Neural cell (in vitro differentiated cells): Measurements from ENCODE around the gene SNX32. TPM values are rescaled to one million over a fixed set of nuclear protein-coding genes. Genes with fewer than 3 reads are reported as not detected.

Source experiments
- H2AFZ ChIP-seq: fragments of 200-600, 300-800 bp; sonication (generic), shearing (Covaris generic); 2 replicates; pipeline ENCODE4 v1.6.0; 2014; ENCODE audit warnings: low read depth, mild to moderate bottlenecking, antibody characterized with exemption, low read length, moderate library complexity
- H3F3A ChIP-seq: fragments of 200-600 bp; shearing (Covaris generic); 2 replicates; pipeline ENCODE4 v1.6.1; 2016; ENCODE audit warnings: mild to moderate bottlenecking, moderate library complexity, mixed read lengths, antibody characterized with exemption, low read length; ENCODE audit not compliant: insufficient read depth, poor library complexity, severe bottlenecking
- H3K27ac ChIP-seq: fragments of 200-600, 300-800 bp; sonication (generic), shearing (Covaris generic); 2 replicates; pipeline ENCODE4 v1.5.1; 2014; ENCODE audit warnings: mild to moderate bottlenecking, low read length, moderate library complexity
- H3K27me3 ChIP-seq: fragments of 300-800, 200-600 bp; sonication (generic), shearing (Covaris generic); 2 replicates; pipeline ENCODE4 v1.6.0; 2014; ENCODE audit warnings: mild to moderate bottlenecking, low read depth, low read length, moderate library complexity; ENCODE audit not compliant: insufficient read depth
- H3K36me3 ChIP-seq: fragments of 300-800, 200-600 bp; sonication (generic), shearing (Covaris generic); 2 replicates; pipeline ENCODE4 v1.5.1; 2014; ENCODE audit warnings: mild to moderate bottlenecking, antibody characterized with exemption, low read length, moderate library complexity; ENCODE audit not compliant: insufficient read depth
- H3K4me2 ChIP-seq: fragments of 300-800, 200-600 bp; sonication (generic), shearing (Covaris generic); 2 replicates; pipeline ENCODE4 v1.6.0; 2014; ENCODE audit warnings: mild to moderate bottlenecking, low read length
- H3K4me3 ChIP-seq: fragments of 300-800, 200-600 bp; sonication (generic), shearing (Covaris generic); 2 replicates; pipeline ENCODE4 v1.5.1; 2014; ENCODE audit warnings: mild to moderate bottlenecking, low read length, moderate library complexity
- H3K79me2 ChIP-seq: fragments of 200-600 bp; shearing (Covaris generic); replicated peaks from 2 replicates; pipeline ENCODE4 v1.6.0; 2014; ENCODE audit warnings: mild to moderate bottlenecking, low read length, moderate library complexity; ENCODE audit not compliant: insufficient read depth
- H3K9ac ChIP-seq: fragments of 300-800, 200-600 bp; sonication (generic), shearing (Covaris generic); 2 replicates; pipeline ENCODE4 v1.6.1; 2016; ENCODE audit warnings: mild to moderate bottlenecking, low read length, mixed read lengths
- H3K9me2 ChIP-seq: fragments of 200-600 bp; shearing (Covaris generic); 2 replicates; pipeline ENCODE4 v1.6.1; 2016; ENCODE audit warnings: mild to moderate bottlenecking, low read length, mixed read lengths; ENCODE audit not compliant: insufficient read depth
- H3K9me3 ChIP-seq: fragments of 200-600, 300-800 bp; sonication (generic), shearing (Covaris generic); 2 replicates; pipeline ENCODE4 v1.6.1; 2016; ENCODE audit warnings: mild to moderate bottlenecking, mixed run types, low read length, moderate library complexity, mixed read lengths
- H4K20me1 ChIP-seq: fragments of 200-600 bp; shearing (Covaris generic); 2 replicates; pipeline ENCODE4 v1.6.1; 2016; ENCODE audit warnings: mild to moderate bottlenecking, mixed run types; ENCODE audit not compliant: insufficient read depth
- EP300 ChIP-seq: fragments of 450-650 bp; conservative IDR thresholded peaks from 2 replicates; pipeline ENCODE4 v1.6.1; 2014; ENCODE audit warnings: antibody characterized with exemption, mild to moderate bottlenecking, moderate library complexity; ENCODE audit not compliant: poor library complexity, severe bottlenecking
- EZH2 ChIP-seq: fragments of 200-600, 300-800 bp; shearing (Covaris generic), sonication (generic); IDR thresholded peaks from 2 replicates; pipeline ENCODE4 v1.6.1; 2014; ENCODE audit warnings: antibody characterized with exemption, low read length, borderline replicate concordance, mild to moderate bottlenecking; ENCODE audit not compliant: insufficient read depth, poor library complexity, severe bottlenecking
- MXI1 ChIP-seq: fragments of 450-650 bp; conservative IDR thresholded peaks from 2 replicates; pipeline ENCODE4 v1.6.1; 2014; ENCODE audit warnings: antibody characterized with exemption, mild to moderate bottlenecking; ENCODE audit not compliant: poor library complexity, severe bottlenecking
- POLR2AphosphoS5 ChIP-seq: IDR thresholded peaks from 2 replicates; pipeline ENCODE4 v1.6.1; 2012
- RAD21 ChIP-seq: fragments of 450-650 bp; conservative IDR thresholded peaks from 2 replicates; pipeline ENCODE4 v1.6.1; 2014; ENCODE audit warnings: antibody characterized with exemption, mild to moderate bottlenecking, moderate library complexity
- SMC3 ChIP-seq: fragments of 450-650 bp; conservative IDR thresholded peaks from 2 replicates; pipeline ENCODE4 v1.6.1; 2014; ENCODE audit warnings: antibody characterized with exemption, mild to moderate bottlenecking, moderate library complexity; ENCODE audit not compliant: poor library complexity
- TAF1 ChIP-seq: IDR thresholded peaks from 2 replicates; pipeline ENCODE4 v1.6.1; 2012; ENCODE audit warnings: low read depth
- polyA plus RNA-seq: library from polyadenylated mRNA; depleted of rRNA; stranded (reverse); fragments of >200 nt; gene quantifications from 2 replicates; pipeline ENCODE4 v1.2.3, GENCODE V29; 2014
- TF ChIP-seq, protein P1 (sequence below): fragments of 450-650 bp; IDR thresholded peaks from 2 replicates; pipeline ENCODE4 v1.5.1; 2014; ENCODE audit warnings: antibody characterized with exemption, mild to moderate bottlenecking, moderate library complexity; ENCODE audit not compliant: poor library complexity, severe bottlenecking

The SNX32 gene
- polyA plus RNA-seq, 1 donor from 2014 or later: 16.0 TPM

DNA sequence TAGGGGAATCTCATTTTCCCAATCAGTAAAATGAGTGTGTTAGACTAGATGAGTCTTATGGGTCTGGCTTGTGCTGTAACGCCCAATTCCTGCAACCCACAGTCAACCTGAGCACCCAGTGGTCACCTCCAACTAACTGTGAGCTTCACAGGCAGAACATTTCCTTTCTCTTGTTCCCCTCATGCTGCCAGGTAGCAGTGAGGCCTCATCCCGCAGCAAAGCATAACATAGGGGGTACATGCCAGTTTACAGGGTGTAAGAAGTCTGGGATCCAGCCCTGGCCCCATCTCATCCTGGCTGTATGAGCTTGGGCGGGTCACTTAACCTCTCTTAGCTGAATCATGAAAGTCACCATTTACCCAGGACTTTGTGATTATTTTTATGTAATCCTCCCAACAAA lies 35.1 kb downstream of the SNX32 start:
- Histone ChIP-seq H3K9me2 (no peaks in the 10 kb centered on the region), H3K9me3 (no peaks in the 10 kb centered on the region), H3K79me2 (no peaks in the 10 kb centered on the region), H3K9ac (no peak overlapping the region), H3K4me2 (no peak overlapping the region), H3K36me3 (no peaks in the 10 kb centered on the region), H3K27ac (no peak overlapping the region), H3F3A (no peaks in the 10 kb centered on the region), H3K27me3 (peaks cover 11% of the 10 kb centered on the region), H4K20me1 (no peaks in the 10 kb centered on the region), H2AFZ (no peak overlapping the region), H3K4me3 (no peak overlapping the region)
- TF ChIP-seq SMC3: no peak
- TF ChIP-seq POLR2AphosphoS5: peak; percentile 19
- no peak for TF ChIP-seq RAD21

DNA sequence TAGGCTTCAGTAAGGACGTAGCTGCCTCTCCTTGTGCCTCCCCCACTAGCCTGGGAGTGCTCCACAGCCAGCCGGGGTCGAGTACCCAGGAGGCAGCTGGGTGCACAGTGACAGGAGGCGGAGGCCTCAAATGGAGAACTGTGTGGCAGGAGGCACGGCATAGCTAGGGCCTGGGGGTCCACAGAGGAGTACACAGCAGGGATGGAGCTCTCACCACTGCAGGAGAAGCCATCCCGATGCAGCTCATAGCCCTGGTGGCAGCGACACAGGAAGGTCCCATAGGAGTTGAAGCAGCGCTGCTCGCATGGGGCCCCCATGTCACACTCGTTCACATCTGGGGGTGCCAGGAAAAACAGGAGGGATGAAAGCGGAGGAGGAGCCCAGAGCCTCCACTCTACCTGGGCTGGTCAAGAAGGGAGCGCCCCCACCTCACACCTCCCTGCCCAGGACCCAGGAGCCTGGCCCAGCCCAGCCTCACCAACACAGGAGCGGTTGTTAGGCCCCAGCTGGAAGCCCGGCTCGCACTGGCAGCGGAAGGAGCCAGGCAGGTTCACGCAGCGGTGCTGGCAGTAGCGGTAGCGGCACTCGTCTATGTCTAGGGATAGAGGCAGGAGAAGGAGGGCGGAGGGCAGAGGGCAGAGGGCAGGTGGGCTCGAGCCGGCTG lies 36.0 kb downstream of the SNX32 start:
- no peak for TF ChIP-seq EP300
- peak; percentile 18 for TF ChIP-seq POLR2AphosphoS5
- Histone ChIP-seq H3K9ac (no peak overlapping the region), H4K20me1 (no peaks in the 10 kb centered on the region), H2AFZ (no peak overlapping the region), H3K9me2 (no peaks in the 10 kb centered on the region), H3K27me3 (peaks cover 11% of the 10 kb centered on the region), H3K27ac (no peak overlapping the region), H3K4me2 (no peak overlapping the region), H3K36me3 (no peaks in the 10 kb centered on the region), H3K4me3 (no peak overlapping the region), H3F3A (no peaks in the 10 kb centered on the region), H3K9me3 (no peaks in the 10 kb centered on the region), H3K79me2 (no peaks in the 10 kb centered on the region)

DNA sequence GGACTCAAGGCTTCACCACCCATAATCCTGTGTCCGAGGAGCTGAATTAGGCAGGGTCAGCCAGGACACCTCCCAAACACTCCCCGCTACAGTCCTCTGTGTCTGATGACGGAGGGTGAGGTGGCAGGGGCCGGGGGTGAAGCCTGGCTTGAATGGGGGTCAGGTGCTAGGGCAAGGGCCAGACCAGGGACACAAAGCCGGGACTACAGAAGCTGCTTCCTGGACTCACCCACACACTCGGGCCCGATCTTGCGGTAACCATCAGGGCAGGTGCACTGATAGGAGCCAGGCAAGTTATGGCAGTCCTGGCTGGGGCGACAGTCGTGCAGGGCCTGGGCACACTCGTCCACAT lies 36.5 kb downstream of the SNX32 start:
- Histone ChIP-seq H2AFZ (no peak overlapping the region), H3K36me3 (no peaks in the 10 kb centered on the region), H4K20me1 (no peaks in the 10 kb centered on the region), H3K9me3 (no peaks in the 10 kb centered on the region), H3K4me2 (no peak overlapping the region), H3F3A (no peaks in the 10 kb centered on the region), H3K9me2 (no peaks in the 10 kb centered on the region), H3K79me2 (no peaks in the 10 kb centered on the region), H3K4me3 (no peak overlapping the region), H3K27ac (no peak overlapping the region), H3K9ac (no peak overlapping the region), H3K27me3 (peaks cover 11% of the 10 kb centered on the region)
- TF ChIP-seq EZH2 (no peak), TAF1 (no peak), POLR2AphosphoS5 (peak; percentile 11), MXI1 (no peak)
- TF ChIP-seq, protein P1, sequence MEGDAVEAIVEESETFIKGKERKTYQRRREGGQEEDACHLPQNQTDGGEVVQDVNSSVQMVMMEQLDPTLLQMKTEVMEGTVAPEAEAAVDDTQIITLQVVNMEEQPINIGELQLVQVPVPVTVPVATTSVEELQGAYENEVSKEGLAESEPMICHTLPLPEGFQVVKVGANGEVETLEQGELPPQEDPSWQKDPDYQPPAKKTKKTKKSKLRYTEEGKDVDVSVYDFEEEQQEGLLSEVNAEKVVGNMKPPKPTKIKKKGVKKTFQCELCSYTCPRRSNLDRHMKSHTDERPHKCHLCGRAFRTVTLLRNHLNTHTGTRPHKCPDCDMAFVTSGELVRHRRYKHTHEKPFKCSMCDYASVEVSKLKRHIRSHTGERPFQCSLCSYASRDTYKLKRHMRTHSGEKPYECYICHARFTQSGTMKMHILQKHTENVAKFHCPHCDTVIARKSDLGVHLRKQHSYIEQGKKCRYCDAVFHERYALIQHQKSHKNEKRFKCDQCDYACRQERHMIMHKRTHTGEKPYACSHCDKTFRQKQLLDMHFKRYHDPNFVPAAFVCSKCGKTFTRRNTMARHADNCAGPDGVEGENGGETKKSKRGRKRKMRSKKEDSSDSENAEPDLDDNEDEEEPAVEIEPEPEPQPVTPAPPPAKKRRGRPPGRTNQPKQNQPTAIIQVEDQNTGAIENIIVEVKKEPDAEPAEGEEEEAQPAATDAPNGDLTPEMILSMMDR: no peak
